NCI-H1105 (cell line): ENCODE measurements around the gene CD300LD.
"Not testable (repeated sequence)": the region's sequence is repeated elsewhere in the genome, so short reads cannot be mapped to it uniquely, and the experiment has no call there.

ENCODE experiments used
- DNase-seq: peaks from one replicate; lab custom pipeline; 2025; lab: John Stamatoyannopoulos, UW

The CD300LD gene

GRCh38 chr17:74606050-74606449 lies 14.0 kb upstream of the CD300LD start:
- DNase-seq = no peak

- DNase-seq = no peak
Measured at GRCh38 chr17:74605361-74605760, 13.3 kb upstream of the CD300LD start.

- no peak for DNase-seq
Measured at GRCh38 chr17:74604761-74605160, 12.7 kb upstream of the CD300LD start.

GRCh38 chr17:74604200-74604599 lies 12.1 kb upstream of the CD300LD start:
- DNase-seq = no peak

- no peak for DNase-seq
Measured at GRCh38 chr17:74603746-74604145, 11.7 kb upstream of the CD300LD start.

GRCh38 chr17:74603037-74603635 lies 11.1 kb upstream of the CD300LD start:
- no peak for DNase-seq

GRCh38 chr17:74601944-74602572 lies 10.0 kb upstream of the CD300LD start:
- peak; percentile 4 for DNase-seq

- DNase-seq = no peak
Measured at GRCh38 chr17:74599448-74599939, 7.4 kb upstream of the CD300LD start.

GRCh38 chr17:74599023-74599399 lies 6.9 kb upstream of the CD300LD start:
- DNase-seq = no peak

- no peak for DNase-seq
Measured at GRCh38 chr17:74598346-74599022, 6.4 kb upstream of the CD300LD start.

- DNase-seq = no peak
Measured at GRCh38 chr17:74597069-74597790, 5.1 kb upstream of the CD300LD start.

GRCh38 chr17:74595037-74595750 lies 3.1 kb upstream of the CD300LD start:
- no peak for DNase-seq

- DNase-seq = no peak
Measured at GRCh38 chr17:74591503-74591902, 580 bp downstream of the CD300LD start.

- no peak for DNase-seq
Measured at GRCh38 chr17:74585711-74586110, 6.4 kb downstream of the CD300LD start.

GRCh38 chr17:74584292-74585060 lies 7.6 kb downstream of the CD300LD start:
- no peak for DNase-seq

- no peak for DNase-seq
Measured at GRCh38 chr17:74582633-74583032, 9.4 kb downstream of the CD300LD start.

- DNase-seq = no peak
Measured at GRCh38 chr17:74579900-74580299, 12.2 kb downstream of the CD300LD start.

GRCh38 chr17:74578979-74579378 lies 13.1 kb downstream of the CD300LD start:
- DNase-seq = no peak

- DNase-seq = no peak
Measured at GRCh38 chr17:74574489-74575142, 17.5 kb downstream of the CD300LD start.

GRCh38 chr17:74573635-74574034 lies 18.4 kb downstream of the CD300LD start:
- not testable (repeated sequence) for DNase-seq

GRCh38 chr17:74573169-74573568 lies 18.9 kb downstream of the CD300LD start:
- no peak for DNase-seq
